BJ (cell line): ENCODE results near the gene SYNE1. TPM values are rescaled to one million over a fixed set of nuclear protein-coding genes. Genes with fewer than 3 reads are reported as not detected.

Experiments used
- CTCF ChIA-PET: fragments of 350-600 bp; formaldehyde crosslinking; extraction: SDS; loops from one replicate; lab custom pipeline; 2021; ENCODE audit warnings: antibody characterized with exemption, inconsistent platforms; lab: Yijun Ruan, JAX
- POLR2A ChIA-PET: fragments of 300-600 bp; sonication (Branson Sonifier 250); formaldehyde crosslinking; extraction: SDS; loops from one replicate; lab custom pipeline; 2021; ENCODE audit warnings: antibody characterized with exemption; lab: Charles Lee
- DNase-seq: peaks from one replicate; pipeline ENCODE4 v3.0.0-alpha.2; 2011; ENCODE audit warnings: low read depth
- H3K27me3 ChIP-seq: 2 replicates; pipeline ENCODE4 v1.6.0; 2011; ENCODE audit warnings: low read length; ENCODE audit not compliant: control insufficient read depth, insufficient read depth
- H3K36me3 ChIP-seq: 2 replicates; pipeline ENCODE4 v1.5.1; 2011; ENCODE audit warnings: low read length; ENCODE audit not compliant: control insufficient read depth, insufficient read depth
- H3K4me3 ChIP-seq: 2 replicates; pipeline ENCODE4 v1.5.1; 2011; ENCODE audit warnings: low read depth, mild to moderate bottlenecking, control low read depth, low read length
- polyA plus RNA-seq: library from polyadenylated mRNA; depleted of rRNA; stranded (reverse); fragments of >200 nt; gene quantifications from 2 replicates; pipeline ENCODE4 v1.2.3, GENCODE V29; 2011
- TF ChIP-seq, protein P1 (sequence below): IDR thresholded peaks from 2 replicates; pipeline ENCODE4 v1.5.1; 2011; ENCODE audit warnings: low read depth, mild to moderate bottlenecking, control low read depth, inconsistent platforms, low read length, moderate library complexity; ENCODE audit not compliant: insufficient read depth

The SYNE1 gene
- polyA plus RNA-seq, 1 experiment = 44.2 TPM

DNA sequence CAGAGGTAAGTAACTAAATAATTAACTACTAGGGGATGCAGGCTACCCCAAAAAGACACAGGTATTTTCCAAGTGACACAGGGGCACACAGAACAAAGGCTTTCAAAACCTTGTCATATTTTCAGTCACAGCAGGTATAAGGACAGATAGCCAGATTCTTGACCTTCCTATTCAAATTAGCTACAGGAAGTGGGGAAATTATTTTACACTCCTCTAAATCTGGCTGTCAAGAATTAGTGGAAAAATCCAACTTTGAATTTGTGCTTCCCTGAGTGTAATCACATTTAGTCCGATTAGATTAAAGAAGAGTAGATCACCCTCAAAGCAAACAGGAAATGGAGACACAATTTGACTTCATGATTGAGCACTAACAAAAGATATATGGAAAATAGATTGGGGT is 60.6 kb downstream of the SYNE1 start:
- no peak for DNase-seq
- Histone ChIP-seq H3K27me3 (no peaks in the 10 kb centered on the region), H3K4me3 (no peak overlapping the region), H3K36me3 (no peaks in the 10 kb centered on the region)
- ChIA-PET CTCF (interaction anchor here (1.6 kb wide), 1 partner anchor 19 kb away, joined by 6 read pairs; no protein-coding TSS in a partner anchor), POLR2A (no interaction called here)
- TF ChIP-seq, protein P1, sequence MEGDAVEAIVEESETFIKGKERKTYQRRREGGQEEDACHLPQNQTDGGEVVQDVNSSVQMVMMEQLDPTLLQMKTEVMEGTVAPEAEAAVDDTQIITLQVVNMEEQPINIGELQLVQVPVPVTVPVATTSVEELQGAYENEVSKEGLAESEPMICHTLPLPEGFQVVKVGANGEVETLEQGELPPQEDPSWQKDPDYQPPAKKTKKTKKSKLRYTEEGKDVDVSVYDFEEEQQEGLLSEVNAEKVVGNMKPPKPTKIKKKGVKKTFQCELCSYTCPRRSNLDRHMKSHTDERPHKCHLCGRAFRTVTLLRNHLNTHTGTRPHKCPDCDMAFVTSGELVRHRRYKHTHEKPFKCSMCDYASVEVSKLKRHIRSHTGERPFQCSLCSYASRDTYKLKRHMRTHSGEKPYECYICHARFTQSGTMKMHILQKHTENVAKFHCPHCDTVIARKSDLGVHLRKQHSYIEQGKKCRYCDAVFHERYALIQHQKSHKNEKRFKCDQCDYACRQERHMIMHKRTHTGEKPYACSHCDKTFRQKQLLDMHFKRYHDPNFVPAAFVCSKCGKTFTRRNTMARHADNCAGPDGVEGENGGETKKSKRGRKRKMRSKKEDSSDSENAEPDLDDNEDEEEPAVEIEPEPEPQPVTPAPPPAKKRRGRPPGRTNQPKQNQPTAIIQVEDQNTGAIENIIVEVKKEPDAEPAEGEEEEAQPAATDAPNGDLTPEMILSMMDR = no peak

DNA sequence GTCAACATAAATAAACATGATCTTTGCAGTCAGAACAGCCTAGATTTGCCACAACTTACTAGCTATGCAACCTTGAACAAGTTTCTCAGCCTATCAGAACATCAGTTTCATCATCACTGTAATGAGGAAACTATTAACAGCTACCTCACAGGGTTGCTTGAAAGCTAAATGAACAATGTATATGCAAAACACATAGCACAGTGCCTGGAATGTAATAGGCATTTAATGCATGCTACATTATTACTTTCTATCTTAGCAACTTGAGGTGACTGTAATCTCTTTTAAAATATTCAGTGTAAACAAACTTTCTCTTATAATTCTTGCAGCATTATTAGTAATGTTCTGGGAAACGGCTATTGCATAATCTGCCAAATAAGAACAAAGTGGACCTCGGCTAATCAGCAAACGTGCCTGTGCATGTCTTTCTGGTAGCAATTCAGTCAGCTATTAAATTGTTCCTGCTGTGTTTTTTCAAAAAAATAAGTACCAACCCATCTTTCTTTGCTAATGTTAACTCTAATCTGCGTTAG is 61.5 kb downstream of the SYNE1 start:
- H3K27me3 ChIP-seq = no peaks in the 10 kb centered on the region
- POLR2A ChIA-PET = no interaction called here
- H3K4me3 ChIP-seq = no peak overlapping the region
- no peaks in the 10 kb centered on the region for H3K36me3 ChIP-seq
- TF ChIP-seq, protein P1 = no peak
- peak; percentile 29 for DNase-seq
- CTCF ChIA-PET = interaction anchor here (1.1 to 2.7 kb wide), 4 partner anchors 20 to 67 kb away, joined by 5 to 19 read pairs (median 8); no protein-coding TSS in a partner anchor

DNA sequence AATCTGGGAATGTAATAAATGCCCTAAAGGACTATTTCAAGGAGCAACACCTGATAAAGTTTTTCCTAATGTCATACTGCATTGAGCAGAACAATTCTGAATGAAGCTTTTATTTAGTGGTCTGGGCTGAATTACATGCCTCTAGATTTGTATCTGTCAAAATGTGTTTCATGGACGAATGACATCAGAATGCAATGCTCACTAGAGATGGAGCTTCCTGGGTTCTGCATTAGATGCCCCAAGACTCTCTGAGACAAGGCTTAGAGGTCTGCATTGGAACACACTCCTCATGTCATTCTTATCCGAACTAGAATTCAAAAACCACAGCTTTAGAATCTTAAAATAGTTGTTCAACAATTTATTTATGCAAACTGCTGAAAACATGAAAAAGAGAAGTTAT is 62.0 kb downstream of the SYNE1 start:
- H3K4me3 ChIP-seq = no peak overlapping the region
- ChIA-PET CTCF (interaction anchor here (1.1 to 2.7 kb wide), 3 partner anchors 23 to 68 kb away, joined by 5 to 19 read pairs (median 10); no protein-coding TSS in a partner anchor), POLR2A (no interaction called here)
- DNase-seq = no peak
- TF ChIP-seq, protein P1 = no peak
- H3K27me3 ChIP-seq = no peaks in the 10 kb centered on the region
- no peaks in the 10 kb centered on the region for H3K36me3 ChIP-seq

DNA sequence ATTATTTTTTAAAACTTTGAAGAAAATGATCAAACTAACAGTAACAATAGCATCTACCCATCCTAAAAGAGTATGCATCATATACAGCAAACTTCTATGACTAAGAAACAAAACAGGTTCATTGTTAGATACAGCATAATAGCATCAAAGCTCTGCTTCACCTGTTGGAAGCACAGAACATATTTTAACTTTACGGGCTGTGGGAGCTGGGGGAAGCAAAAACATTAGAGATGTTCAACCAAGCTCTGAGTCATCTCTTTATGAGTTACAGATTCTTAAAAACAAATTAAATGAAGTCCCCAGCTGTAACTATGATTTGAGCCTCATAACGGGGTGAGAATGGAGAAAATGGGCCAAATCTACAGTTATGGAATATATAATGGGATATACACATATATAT is 63.4 kb downstream of the SYNE1 start:
- Histone ChIP-seq H3K4me3 (no peak overlapping the region), H3K27me3 (no peaks in the 10 kb centered on the region), H3K36me3 (no peaks in the 10 kb centered on the region)
- TF ChIP-seq, protein P1 = no peak
- CTCF ChIA-PET = interaction anchor here (0.8 to 2.7 kb wide), 3 partner anchors 21 to 1709 kb away, joined by 3 to 19 read pairs (median 10); no protein-coding TSS in a partner anchor
- DNase-seq = no peak
- POLR2A ChIA-PET = no interaction called here

DNA sequence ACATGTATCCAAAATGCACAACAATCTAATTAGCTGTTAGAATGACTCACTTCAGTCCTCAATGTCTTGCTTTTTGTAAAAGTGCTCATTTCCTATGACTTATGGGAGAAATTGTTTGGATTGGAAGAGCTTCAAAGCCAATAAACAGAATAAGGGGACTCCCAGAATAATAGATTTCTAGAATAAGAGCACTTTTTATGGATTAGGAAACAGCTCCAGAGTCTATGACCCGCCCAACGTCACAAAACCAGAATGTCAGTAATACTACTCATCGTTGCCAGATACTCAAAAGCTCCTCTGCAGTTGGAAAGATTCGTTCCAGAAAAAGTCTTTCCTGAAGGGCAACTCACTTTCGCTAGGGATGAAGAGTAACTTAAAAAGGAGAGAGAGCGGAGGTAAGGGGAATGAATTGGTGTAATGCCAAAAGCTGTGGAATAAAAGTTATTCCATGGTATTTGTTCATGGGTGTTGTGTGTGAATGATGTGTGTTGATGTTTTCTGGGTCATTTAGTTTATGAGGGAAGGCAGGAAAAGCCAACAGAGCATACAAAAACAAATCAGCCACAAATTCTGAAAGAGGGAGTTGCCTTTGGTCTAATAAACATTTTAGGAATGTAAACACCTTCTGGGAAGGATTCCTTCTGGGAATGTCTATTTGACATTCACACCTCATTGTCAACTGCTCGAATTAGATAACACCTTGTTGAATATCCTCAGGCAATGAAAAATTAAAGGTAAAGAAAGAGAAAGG is 64.6 kb downstream of the SYNE1 start:
- DNase-seq = peak; percentile 11
- ChIA-PET CTCF (interaction anchor here (0.9 kb wide), 1 partner anchor 13 kb away, joined by 3 read pairs; no protein-coding TSS in a partner anchor), POLR2A (interaction anchor here (0.6 kb wide), 1 partner anchor 1738 kb away, joined by 3 read pairs; no protein-coding TSS in a partner anchor)
- Histone ChIP-seq H3K36me3 (no peaks in the 10 kb centered on the region), H3K4me3 (no peak overlapping the region), H3K27me3 (no peaks in the 10 kb centered on the region)
- TF ChIP-seq, protein P1 = no peak
